Transverse colon (tissue), 4 donors: ENCODE results near the gene EFNA4.

Experiments
- EP300 ChIP-seq: sonication (generic); formaldehyde crosslinking; IDR thresholded peaks from one replicate; pipeline ENCODE4 v1.6.1; 2017; ENCODE audit warnings: antibody characterized with exemption, low read depth
- POLR2A ChIP-seq: fragments of 450-650 bp; IDR thresholded peaks from one replicate; pipeline ENCODE4 v1.6.1; 2016; ENCODE audit warnings: antibody characterized with exemption, mild to moderate bottlenecking, moderate library complexity
- POLR2AphosphoS5 ChIP-seq, 3 donors: sonication (generic); formaldehyde crosslinking; IDR thresholded peaks; one replicate each; pipeline ENCODE4 v1.6.1; 2016; ENCODE audit warnings: antibody characterized with exemption in 3 of 3
- TF ChIP-seq, protein P1 (sequence below), 5 experiments: fragments of 200-600 bp in 3 of 5; fragments of 450-650 bp in 2 of 5; sonication (generic) in 3 of 5; IDR thresholded peaks; 1 replicate in 2 of 5; 2 replicates in 3 of 5; pipeline ENCODE4 v1.5.1; 2016 to 2017; ENCODE audit warnings: antibody characterized with exemption in 5 of 5, inconsistent platforms in 3 of 5, mild to moderate bottlenecking in 2 of 5, moderate library complexity in 1 of 5

- TF ChIP-seq, protein P1, sequence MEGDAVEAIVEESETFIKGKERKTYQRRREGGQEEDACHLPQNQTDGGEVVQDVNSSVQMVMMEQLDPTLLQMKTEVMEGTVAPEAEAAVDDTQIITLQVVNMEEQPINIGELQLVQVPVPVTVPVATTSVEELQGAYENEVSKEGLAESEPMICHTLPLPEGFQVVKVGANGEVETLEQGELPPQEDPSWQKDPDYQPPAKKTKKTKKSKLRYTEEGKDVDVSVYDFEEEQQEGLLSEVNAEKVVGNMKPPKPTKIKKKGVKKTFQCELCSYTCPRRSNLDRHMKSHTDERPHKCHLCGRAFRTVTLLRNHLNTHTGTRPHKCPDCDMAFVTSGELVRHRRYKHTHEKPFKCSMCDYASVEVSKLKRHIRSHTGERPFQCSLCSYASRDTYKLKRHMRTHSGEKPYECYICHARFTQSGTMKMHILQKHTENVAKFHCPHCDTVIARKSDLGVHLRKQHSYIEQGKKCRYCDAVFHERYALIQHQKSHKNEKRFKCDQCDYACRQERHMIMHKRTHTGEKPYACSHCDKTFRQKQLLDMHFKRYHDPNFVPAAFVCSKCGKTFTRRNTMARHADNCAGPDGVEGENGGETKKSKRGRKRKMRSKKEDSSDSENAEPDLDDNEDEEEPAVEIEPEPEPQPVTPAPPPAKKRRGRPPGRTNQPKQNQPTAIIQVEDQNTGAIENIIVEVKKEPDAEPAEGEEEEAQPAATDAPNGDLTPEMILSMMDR (IDR thresholded peaks at IDR 0.05), result no peak
- no peak for TF ChIP-seq POLR2A
- TF ChIP-seq POLR2AphosphoS5 (IDR thresholded peaks at IDR 0.05), result no peak
- no peak for TF ChIP-seq EP300
Observed at GRCh38 chr1:155029513-155030242, 33.9 kb upstream of the EFNA4 start.
